Hematopoietic multipotent progenitor cell treated with erythropoietin and hydrocortisone succinate and interleukin-3 and kit ligand, for 6 days (in vitro differentiated cells): ENCODE measurements around the gene TXNDC8.

Source experiments
- DNase-seq: peaks from one replicate; pipeline ENCODE4 v3.0.0-alpha.2; 2015

TXNDC8 gene

GRCh38 chr9:110276781-110277180, 60.9 kb downstream of the TXNDC8 start:
- DNase-seq = no peak

DNA sequence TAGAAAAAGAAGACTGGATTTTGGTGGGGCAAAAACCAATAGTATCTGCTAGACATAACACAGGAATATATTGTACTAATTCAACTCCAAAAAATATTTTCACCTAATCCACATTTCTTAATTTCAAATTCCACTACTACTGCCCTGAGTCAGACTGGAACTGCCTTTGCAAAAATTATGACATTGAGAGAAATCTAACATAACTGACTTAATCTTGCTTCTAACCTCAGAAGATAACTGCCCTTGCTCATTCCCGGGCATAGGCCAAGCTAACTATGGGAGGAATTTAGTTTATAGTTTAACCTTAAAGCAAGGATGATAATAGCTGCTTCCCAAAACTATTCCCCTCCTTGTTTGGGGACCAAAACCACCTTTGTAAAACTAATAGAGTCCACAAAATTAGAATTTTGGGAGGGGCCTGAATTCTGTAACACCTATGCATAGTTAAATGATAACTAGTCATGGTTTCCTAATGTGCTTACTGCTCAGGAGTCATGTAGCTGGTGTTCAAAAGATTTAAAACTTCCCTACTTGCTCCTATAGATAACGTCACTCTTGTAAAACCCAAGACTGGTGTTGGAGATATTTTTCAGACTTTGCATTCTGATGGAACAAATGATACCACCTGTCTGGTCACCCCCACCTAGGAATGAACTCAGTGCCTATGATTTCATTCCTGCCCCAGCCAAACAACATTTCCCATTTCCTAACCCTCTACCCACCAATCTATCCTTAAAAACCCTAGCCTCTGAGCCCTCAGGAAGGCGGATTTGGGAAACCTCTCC, 67.3 kb downstream of the TXNDC8 start:
- no peak for DNase-seq

DNA sequence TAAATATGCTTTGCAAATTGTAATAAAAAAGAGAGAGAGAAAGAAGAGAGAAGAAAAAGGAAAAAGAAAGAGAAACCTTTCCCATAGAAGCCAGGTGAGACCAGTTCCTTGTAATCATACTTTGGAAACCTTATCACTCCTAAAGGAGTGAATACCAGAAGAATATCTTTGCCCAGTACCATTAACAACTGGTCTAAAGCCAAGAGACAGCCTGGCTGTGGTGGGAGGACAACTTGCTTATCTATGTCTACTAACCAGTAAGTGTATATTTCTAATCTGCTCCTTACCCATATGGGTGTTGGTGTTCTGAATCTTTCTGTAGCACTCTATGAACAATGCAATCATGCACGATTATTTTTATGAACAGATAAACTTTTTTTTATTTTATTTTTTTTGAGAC, 70.9 kb downstream of the TXNDC8 start:
- peak; percentile 86 for DNase-seq

DNA sequence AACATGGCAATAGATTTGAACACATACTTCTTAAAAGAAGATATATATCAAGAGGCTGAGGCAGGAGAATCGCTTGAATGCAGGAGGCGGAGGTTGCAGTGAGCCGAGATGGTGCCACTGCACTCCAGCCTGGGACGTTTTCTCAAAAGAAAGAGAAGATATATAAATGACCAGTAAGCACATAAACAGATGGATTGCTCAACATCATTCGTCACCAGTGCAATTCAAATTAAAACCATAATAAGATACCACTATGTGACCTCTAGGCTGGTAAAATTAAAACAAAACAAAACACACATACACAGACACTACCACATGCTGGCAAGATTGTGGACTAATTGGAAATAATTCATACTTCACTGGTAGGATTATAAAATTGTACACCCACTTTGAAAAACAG, 76.0 kb downstream of the TXNDC8 start:
- no peak for DNase-seq

DNA sequence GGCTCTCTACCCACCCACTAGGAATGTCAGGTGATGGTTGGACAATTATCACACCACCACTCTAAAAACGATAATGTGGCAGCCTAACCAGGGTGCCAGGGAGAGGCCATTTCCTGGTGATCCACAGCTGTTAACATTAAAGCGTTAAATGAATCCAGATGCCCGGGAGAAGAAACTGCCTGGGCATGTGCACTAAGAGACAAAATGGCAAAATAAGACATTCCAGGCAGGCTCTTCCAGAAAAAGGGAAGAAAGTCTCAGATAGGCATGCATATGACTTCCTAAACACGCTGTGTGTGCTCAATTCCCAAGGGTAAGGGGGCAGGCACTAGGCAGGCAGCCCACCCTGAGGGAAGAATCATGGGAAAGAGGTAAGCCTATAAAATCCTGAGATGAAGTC, 76.8 kb downstream of the TXNDC8 start:
- no peak for DNase-seq

DNA sequence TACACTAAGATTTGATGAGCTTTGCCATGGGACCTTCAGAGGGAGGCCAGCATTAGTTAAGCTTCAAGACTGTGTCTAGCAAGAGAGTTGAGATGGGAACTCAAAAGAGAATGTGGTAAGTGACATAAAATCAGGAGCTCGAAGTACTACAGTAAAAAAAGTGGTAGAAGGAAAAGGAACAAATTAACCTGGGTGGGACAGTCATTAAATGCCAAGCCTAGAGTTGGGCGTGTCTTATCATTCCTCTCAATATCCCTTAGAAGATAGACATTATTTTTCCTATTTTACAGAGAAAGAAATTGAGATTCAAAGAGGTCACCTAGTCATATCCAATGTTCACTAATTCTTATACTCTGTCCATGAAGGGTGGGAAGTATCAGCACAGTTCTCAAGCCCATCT, 78.1 kb downstream of the TXNDC8 start:
- no peak for DNase-seq

GRCh38 chr9:110258690-110259091, 79.0 kb downstream of the TXNDC8 start:
- DNase-seq = no peak

DNA sequence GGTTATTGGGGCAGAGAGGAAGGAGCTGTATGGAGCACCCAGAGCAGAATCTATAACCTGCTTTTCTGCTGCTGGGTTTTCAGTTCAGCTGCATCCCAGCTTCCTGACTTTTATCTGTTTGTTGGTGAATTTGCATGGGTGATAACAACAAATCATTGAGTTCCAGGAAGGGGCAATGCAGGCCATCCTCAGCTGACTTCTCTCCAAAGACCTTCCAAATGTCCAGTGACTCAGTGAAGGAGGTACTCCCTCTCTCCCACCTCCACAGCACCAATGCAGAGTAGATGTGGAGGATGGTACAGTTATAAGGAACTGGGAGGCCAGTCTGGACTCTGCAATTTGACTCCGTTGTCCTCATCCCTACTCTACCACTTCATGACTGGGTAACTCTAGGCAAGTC, 79.7 kb downstream of the TXNDC8 start:
- no peak for DNase-seq

GRCh38 chr9:110257097-110257841, 80.4 kb downstream of the TXNDC8 start:
- peak; percentile 50 for DNase-seq

DNA sequence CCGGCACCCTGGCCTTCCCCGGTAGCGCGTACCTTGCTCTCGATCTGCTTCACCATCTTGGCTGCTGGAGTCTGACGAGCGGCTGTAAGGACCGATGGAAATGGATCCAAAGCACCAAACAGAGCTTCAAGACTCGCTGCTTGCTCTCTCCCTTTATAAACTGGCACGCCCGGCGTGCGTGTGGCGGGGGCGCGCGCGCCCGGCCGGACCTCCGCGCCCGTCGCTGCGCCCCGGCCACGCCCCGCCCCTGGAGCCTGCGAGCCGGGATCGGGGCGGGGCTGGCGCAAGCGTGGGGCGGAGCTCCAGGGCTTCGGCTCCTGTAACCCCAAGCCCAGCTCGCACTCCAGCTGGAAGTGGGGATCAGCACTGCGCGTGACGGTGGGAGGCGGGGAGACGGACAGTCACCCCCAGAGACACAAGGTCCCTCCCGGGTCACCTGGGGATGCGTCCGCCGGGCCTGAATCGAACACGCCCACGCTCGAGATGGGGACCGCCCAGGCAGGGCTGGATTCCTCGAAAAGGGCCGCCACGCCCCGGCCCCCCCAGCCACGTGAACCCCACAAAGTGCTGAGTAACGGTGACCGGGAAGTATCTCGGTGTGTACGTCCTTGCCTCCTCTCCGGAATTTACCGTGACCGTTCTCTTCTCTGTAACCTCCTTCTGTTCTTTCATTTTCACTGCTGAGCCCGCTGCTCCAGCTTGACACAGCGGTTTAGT, 81.1 kb downstream of the TXNDC8 start, which contains the start of gene TXN:
TXN (minus strand) TSS at position 128 of the 717 bp plus-strand sequence; CDS start at position 56, 72 bp downstream.
- peak; percentile 98 for DNase-seq

- peak; percentile 70 for DNase-seq
These were observed 81.9 kb downstream of the TXNDC8 start for GRCh38 chr9:110255463-110256379.

DNA sequence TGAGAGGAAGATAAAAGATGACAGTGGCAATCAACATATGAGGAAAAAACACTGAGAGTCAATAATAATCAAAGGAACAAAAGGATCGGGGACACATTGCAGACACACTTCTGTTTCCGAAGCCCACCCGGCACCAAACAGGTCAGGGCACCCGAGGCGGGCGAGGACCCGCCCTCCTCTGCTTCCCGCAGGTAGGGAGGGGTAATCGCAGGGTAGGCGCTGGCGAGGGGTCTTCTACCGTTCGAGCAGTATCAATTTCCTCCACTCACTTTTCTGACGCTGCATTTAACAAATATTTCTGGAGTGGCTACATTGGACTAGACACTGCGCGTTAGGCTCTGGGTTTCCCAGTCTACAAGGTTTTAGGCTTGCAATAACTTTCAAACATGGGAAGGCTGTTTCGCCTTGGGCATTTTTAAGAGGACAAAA, 82.6 kb downstream of the TXNDC8 start:
- DNase-seq = no peak

DNA sequence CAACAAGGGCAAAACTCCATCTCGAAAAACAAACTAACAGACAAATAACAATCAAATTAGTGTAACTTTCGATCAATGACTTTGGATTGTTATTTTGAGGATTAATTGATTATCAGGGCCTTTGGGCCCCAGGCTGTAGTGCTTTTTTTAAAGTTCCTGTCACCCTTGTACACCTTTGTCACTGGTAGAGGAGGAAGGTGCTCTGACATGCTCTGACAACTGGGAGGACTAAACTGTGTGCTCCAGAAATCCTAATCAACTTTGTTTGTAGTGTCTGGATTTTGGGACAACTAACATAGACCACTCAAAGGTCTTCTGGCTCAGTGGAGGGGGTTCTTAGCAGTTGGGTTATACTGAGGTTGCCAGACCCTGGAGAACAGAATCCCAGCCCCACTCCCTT, 83.2 kb downstream of the TXNDC8 start:
- no peak for DNase-seq
